WI38 (cell line): ENCODE results near the gene POLE.

ENCODE experiments used
- H3K4me3 ChIP-seq: 2 replicates; pipeline ENCODE4 v1.5.1; 2011; ENCODE audit warnings: low read depth, mild to moderate bottlenecking, control low read depth, low read length
- TF ChIP-seq, protein P1 (sequence below): IDR thresholded peaks from 2 replicates; pipeline ENCODE4 v1.5.1; 2012; ENCODE audit warnings: low read depth, mild to moderate bottlenecking, control low read depth, low read length

Gene POLE

GRCh38 chr12:132665149-132665491 lies 22.0 kb downstream of the POLE start:
- no peak overlapping the region for H3K4me3 ChIP-seq
- TF ChIP-seq, protein P1, sequence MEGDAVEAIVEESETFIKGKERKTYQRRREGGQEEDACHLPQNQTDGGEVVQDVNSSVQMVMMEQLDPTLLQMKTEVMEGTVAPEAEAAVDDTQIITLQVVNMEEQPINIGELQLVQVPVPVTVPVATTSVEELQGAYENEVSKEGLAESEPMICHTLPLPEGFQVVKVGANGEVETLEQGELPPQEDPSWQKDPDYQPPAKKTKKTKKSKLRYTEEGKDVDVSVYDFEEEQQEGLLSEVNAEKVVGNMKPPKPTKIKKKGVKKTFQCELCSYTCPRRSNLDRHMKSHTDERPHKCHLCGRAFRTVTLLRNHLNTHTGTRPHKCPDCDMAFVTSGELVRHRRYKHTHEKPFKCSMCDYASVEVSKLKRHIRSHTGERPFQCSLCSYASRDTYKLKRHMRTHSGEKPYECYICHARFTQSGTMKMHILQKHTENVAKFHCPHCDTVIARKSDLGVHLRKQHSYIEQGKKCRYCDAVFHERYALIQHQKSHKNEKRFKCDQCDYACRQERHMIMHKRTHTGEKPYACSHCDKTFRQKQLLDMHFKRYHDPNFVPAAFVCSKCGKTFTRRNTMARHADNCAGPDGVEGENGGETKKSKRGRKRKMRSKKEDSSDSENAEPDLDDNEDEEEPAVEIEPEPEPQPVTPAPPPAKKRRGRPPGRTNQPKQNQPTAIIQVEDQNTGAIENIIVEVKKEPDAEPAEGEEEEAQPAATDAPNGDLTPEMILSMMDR, result no peak

- no peak overlapping the region for H3K4me3 ChIP-seq
- TF ChIP-seq, protein P1, result no peak
Measured at GRCh38 chr12:132664206-132665148, 22.7 kb downstream of the POLE start.

DNA sequence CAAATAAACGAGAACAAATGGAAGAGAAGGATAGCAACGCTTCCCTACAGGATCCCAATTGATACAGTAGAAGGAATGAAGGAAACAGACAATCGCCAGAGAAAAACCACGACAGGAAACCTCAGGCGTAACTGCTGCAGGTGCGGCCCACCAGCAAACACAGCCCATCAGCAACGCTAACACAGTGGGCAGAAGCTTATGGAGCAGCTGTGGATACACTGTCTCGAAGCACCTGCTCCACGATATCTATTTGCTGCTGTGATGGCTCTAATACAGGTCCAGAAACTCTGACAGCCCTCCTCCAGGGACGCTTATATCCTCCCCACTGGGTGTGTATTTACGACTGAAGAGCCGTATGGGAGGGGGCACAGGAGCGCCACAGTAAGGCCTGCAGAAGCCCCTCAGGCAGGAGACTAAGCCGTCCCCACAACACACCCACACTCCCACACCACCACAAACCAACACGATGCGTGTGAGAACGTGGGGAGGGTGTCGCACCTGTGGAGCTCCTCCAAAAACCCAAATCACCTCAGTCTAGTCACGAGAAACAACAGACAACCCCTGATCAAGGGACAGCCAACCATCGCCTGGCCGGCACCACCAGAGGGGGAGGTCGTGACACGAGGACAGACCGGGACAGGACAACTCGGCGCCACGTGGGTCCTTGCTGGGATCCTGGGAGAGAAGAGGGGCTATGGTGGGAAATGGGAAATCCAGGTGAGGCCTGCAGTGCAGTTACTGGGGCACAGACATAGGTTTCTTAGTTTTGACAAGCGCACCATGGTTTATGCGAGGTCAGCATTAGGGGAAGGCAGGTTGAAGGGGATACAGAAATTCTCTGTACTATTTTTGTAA lies 24.0 kb downstream of the POLE start:
- TF ChIP-seq, protein P1, result no peak

DNA sequence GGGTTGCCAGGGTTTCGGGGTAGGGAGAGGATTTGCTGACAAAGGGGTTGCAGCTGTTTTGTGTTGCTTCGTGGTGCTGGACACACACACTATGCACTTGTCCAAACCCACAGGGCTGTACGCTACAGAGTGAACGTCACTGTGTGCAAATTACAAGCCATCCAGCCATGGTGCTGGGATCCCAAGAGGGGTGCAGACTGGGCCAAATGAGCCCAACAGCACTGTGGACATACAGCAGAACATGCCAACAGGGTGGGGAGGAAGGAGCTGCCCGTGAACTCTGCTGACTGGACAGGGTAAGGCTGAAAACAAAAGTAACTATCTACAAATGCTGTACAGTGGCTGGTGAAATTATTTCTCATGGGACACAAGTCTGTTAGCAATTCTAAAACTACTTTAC lies 25.2 kb downstream of the POLE start:
- no peak overlapping the region for H3K4me3 ChIP-seq
- TF ChIP-seq, protein P1, result no peak

More for the DNA sequence above, 24.0 kb downstream of the POLE start:
- no peak overlapping the region for H3K4me3 ChIP-seq

- H3K4me3 ChIP-seq, result no peak overlapping the region
- TF ChIP-seq, protein P1, result no peak
Measured at GRCh38 chr12:132660996-132661395, 26.1 kb downstream of the POLE start.

GRCh38 chr12:132660052-132660451 lies 27.1 kb downstream of the POLE start:
- H3K4me3 ChIP-seq, result no peak overlapping the region
- TF ChIP-seq, protein P1, result no peak

DNA sequence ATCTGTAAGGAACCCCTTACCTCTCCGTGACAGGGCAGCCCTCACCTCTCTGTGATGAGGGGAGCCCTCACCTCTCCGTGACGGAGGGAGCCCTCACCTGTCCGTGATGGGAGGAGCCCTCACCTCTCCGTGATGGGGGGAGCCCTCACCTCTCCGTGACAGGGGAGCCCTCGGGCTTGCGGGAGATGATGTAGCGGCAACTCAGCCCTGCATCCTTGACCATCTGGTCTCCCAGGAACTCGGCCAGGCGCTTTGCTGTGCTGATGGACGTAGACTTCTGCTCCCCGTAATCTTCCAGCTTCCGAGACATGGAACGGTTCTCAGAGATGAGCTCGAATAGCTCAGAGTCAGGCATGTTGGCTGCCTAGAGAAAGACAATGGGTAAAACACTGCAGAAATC lies 28.0 kb downstream of the POLE start:
- no peak overlapping the region for H3K4me3 ChIP-seq
- TF ChIP-seq, protein P1, result no peak
